HL-60 (cell line): ENCODE measurements around the gene WNK1.

Experiments used
- CTCF ChIP-seq: IDR thresholded peaks from one replicate; pipeline ENCODE4 v1.5.1; 2011; ENCODE audit warnings: low read length, control low read depth, inconsistent platforms; ENCODE audit not compliant: insufficient read depth
- GABPA ChIP-seq: IDR thresholded peaks from 2 replicates; pipeline ENCODE4 v1.6.1; 2012; ENCODE audit warnings: low read depth
- POLR2AphosphoS5 ChIP-seq: IDR thresholded peaks from 2 replicates; pipeline ENCODE4 v1.6.1; 2012; ENCODE audit warnings: low read depth
- REST ChIP-seq: IDR thresholded peaks from 2 replicates; pipeline ENCODE4 v1.6.1; 2012; ENCODE audit warnings: low read depth; ENCODE audit not compliant: insufficient replicate concordance
- SPI1 ChIP-seq: IDR thresholded peaks from 2 replicates; pipeline ENCODE4 v1.6.1; 2012; ENCODE audit warnings: low read depth, mild to moderate bottlenecking, borderline replicate concordance

GRCh38 chr12:836952-837351, 84.6 kb downstream of the WNK1 start:
- no peak for TF ChIP-seq CTCF
- TF ChIP-seq REST: no peak
- no peak for TF ChIP-seq POLR2AphosphoS5
- TF ChIP-seq GABPA: no peak
- no peak for TF ChIP-seq SPI1
